ENCODE results near the gene HIGD1A. TPM values are rescaled to one million over a fixed set of nuclear protein-coding genes. Genes with fewer than 3 reads are reported as not detected.

Gene HIGD1A
- total and polyA plus RNA-seq, 9 of the 15 experiments (the other 6 are each of a cell fraction or from before 2014, with no cell fraction given): 165 to 1,185 (median 333) TPM

- TF ChIP-seq ZBTB12 (CRISPR knock-in tag; IDR thresholded peaks at IDR 0.05) (no peak), L3MBTL2 (IDR thresholded peaks at IDR 0.05) (no peak), ETV1 (tag; conservative IDR thresholded peaks at IDR 0.05; ENCODE audit: low read depth) (no peak)
- peaks cover 8 to 55% of the 10 kb centered on the region in 2 experiments; a peak in 4 of 5 replicates for H3K27me3 ChIP-seq (ENCODE audit: control insufficient read depth in 2 of 2, insufficient read depth in 2 of 2, low read length in 2 of 2)
- no peak overlapping the region for H2AFZ ChIP-seq (ENCODE audit: low read depth, low read length)
- no peak for ATAC-seq
- H3K4me1 ChIP-seq (replicated peaks in 1 of 2; ENCODE audit: control insufficient read depth in 2 of 2, insufficient read depth in 2 of 2, low read length in 2 of 2): no peaks in the 10 kb centered on the region; a peak in 1 of 5 replicates
- POLR2A ChIA-PET: interaction anchor here (0.7 to 1.2 kb wide), 4 partner anchors 13 to 326 kb away, joined by 3 to 4 read pairs (median 3); no protein-coding TSS in a partner anchor
- no peaks in the 10 kb centered on the region for H3K36me3 ChIP-seq (ENCODE audit: control insufficient read depth, insufficient read depth, low read length)
- FAIRE-seq: no peak
- WGBS (ENCODE audit: insufficient coverage, low coverage, missing lambda C conversion rate): 3% methylated on average over 7 of the region's 7 CpGs
- H4K20me1 ChIP-seq (replicated peaks; ENCODE audit: control insufficient read depth, insufficient read depth, low read length): peaks cover 9% of the 10 kb centered on the region; the same call in 1 of the 2 replicates
- in situ Hi-C loops (cut with MboI) (no loop called here), intact Hi-C loops (cut with micrococcal nuclease) (loop anchor here (10.0 kb wide), 1 partner anchor 516 kb away; no protein-coding TSS in a partner anchor)
- no TSS peak for BruUV-seq (replicated peaks)
- CTCF ChIA-PET (ENCODE audit: low intra/inter-chr PET ratio): no interaction called here
- no peak overlapping the region for H3K27ac ChIP-seq (ENCODE audit: extremely low read depth, low read depth, low read length)
- DNase-seq (ENCODE audit: extremely low read depth in 1 of 4, low spot score in 3 of 4): no peak
- no peaks in the 10 kb centered on the region for H3K79me2 ChIP-seq (ENCODE audit: control insufficient read depth, insufficient read depth, low read length)
- no peak overlapping the region for H3K4me2 ChIP-seq (ENCODE audit: insufficient read depth, low read length)
- H3K9me3 ChIP-seq (replicated peaks; ENCODE audit: control insufficient read depth, insufficient read depth, low read depth, low read length): no peaks in the 10 kb centered on the region
- H3K4me3 ChIP-seq: no peak overlapping the region
- H3K9ac ChIP-seq (ENCODE audit: insufficient read depth in 1 of 2, low read depth in 2 of 2, low read length in 2 of 2): no peak overlapping the region
- H3K9me1 ChIP-seq (ENCODE audit: control insufficient read depth, insufficient read depth, low read length): no peaks in the 10 kb centered on the region
These were observed 53.5 kb downstream of the HIGD1A start for GRCh38 chr3:42750834-42751233.
